Hypothalamus (tissue), 51 donors: ENCODE measurements around the gene SDHC.
"Not testable (repeated sequence)": the region's sequence is repeated elsewhere in the genome, so short reads cannot be mapped to it uniquely, and the experiment has no call there.

Experiments used
- DNase-seq, 51 donors: peaks; one replicate each; lab custom pipeline; 2025; lab: John Stamatoyannopoulos, UW

The SDHC gene

DNA sequence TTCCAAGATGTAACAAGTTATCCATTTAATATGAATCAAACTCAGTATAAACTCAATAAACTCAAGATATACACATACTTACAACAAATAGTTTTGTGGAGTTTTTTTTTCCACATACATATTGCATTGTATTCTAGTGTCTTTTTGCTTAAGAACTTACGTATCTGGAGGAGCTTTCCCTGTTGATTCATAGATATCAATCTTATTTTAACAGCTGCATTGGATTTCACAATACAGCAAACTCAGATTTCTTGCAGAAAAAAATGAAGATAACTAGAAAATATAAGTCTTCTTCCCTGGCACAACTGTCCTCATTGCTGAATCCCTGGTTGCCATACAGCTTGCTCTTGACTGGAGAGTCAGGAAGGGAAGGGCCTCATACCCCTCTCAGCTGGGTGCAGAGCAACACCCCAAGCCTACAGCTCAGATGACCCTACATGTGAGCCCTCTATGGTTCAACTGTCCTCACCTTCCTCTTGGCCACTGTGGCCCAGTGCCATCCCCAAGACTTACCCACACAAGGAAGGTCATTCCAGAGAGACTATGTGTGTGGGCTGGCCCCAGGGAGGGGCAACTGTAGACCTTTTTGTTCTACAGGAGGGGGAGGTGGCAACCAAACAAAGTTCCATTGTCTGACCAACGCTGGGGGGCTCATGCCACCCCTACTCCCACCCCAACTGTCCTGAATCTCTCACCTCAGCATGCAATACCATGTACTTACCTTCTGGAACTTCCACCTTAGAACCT is 6.1 kb upstream of the SDHC start:
- DNase-seq, result peak in 1 of 51 donors; percentile 2

DNA sequence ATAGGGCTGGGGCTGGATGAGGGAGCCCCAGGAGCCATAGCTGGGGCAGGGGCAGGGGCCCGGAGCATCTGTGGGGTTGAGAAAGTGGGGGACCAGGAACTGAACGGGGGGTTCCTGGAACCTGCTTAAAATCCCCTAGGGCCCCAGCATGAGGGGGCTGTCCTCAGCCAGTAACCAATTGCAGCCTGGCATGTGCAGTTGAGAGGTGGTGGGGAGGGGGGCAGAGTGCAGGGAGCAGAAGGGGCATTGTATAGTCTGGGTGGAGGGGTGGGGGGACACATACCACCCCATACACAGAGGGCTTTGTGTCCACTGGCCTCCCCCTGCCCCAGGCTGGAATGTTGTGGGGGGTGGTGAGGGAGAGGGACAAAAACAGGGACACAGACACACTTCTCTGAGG is 4.3 kb upstream of the SDHC start, which contains the start of gene MPZ:
Gene MPZ, minus strand, starts transcription at position 101 of the 400 bp plus-strand sequence. Its CDS starts 63 bp downstream, at position 38.
- DNase-seq, result no peak

DNA sequence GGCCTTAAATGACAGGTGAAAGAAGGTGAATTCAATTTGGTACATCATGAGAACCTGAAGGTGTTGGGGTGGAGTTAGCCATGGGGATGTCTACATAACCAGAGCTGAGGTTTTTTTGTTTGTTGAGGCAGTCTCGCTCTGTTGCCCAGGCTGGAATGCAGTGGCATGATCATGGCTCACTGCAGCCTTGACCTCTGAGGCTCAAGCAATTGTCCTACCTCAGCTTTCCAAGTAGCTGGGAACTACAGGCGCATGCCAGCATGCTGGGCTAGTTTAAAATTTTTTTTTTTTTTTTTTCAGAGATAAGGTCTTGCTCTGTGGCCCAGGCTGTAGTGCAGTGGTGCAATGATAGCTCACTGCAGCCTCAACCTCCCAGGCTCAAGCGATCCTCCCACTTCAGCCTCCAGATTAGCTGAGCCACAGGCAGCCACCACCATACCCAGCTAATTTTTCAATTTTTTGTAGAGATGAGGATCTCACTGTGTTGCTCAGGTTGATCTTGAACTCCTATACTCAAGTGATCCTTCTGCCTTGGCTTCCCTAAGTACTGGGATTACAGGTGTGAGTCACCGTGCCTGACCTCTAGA is 2.5 kb upstream of the SDHC start:
- DNase-seq, result no peak

DNA sequence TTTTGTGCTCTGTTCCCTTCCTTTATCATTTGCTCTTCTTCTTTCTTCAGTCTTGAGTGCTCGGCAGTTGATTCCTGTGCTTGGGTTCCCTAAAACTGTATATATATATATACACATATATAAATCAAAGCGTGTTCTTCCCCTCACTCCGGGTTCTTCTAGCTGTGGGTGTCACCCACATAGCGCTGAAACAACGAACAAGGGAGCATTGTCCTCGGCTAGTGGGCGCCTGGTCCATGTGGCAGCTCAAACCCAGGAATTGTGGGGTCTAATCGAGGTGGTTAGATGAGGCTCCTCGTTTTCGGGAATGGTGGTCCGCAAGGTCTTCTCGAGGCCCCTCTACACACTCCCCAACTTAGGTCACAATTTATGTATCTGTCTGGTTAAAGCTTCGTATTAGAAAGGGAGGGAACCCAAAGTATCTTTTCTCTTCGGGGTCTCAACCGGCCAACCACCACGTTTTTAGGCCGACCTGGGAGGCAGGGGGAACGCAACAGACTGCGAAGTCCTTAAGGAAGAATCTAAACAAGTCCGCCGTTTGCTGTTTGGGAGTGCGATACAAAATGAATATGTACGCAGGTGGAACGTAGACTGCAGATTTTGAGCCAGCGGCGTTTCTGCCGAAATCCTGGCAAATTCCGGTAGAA is 504 bp upstream of the SDHC start:
- peak in 23 of 51 donors; percentile 4 to 82 (median 35) for DNase-seq

DNA sequence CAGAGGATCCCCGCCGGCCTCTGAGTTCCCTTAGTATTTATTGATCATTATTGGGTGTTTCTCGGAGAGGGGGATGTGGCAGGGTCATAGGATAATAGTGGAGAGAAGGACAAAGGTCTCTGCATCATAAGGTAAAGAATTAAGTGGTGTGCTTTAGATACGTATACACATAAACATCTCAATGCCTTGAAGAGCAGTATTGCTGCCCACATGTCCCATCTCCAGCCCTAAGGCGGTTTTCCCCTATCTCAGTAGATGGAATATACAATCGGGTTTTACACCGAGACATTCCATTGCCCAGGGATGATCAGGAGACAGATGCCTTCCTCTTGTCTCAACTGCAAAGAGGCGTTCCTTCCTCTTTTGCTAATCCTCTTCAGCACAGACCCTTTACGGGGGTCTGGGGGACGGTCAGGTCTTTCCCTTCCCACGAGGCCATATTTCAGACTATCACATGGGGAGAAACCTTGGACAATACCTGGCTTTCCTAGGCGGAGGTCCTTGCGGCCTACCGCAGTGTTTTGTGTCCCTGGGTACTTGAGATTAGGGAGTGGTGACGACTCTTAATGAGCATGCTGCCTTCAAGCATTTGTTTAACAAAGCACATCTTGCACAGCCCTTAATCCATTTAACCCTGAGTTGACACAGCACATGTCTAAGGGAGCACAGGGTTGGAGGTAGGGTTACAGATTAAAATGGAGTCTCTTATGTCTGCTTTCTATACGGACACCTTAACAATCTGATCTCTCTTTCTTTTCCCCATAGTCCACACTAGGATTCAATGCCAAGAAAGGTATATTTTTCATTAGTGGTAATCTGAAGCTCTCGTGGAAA is 1.9 kb downstream of the SDHC start:
- not testable (repeated sequence) for DNase-seq

DNA sequence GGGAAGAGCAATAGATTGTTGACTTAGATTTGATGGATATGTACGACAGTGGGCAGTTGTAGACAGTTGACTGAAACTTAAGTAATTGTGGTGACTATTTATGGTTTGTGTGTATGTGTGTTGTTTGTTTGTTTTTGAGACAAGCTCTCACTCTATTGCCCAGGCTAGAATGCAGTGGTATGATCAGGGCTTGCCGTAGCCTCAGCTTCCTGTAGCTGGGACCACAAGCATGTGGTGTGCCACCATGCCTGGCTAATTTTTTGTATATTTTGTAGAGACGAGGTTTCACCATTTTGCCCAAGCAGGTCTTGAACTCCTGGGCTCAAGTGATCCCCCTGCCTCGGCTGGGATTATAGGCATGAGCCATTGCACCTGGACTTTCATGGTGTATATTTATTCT is 9.8 kb downstream of the SDHC start:
- no peak for DNase-seq

DNA sequence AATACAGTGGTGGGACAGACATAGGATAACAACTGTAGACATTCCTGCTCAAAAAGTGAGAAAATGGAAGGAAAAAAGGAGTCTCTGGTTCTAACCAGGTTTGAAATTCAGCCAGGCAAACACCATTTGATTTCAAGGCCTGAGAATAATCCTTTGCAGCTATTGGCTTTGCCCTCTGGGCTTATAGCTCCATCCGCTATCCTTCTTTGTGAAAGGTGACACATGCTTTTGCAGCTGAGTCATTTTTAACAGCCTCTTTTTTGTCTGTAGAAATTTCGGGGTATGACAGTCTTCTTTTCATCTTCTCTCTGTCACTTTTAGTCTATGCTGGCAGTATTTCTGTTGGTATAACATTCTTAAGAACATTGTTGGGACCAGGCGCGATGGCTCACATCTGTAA is 16.2 kb downstream of the SDHC start:
- DNase-seq, result no peak

DNA sequence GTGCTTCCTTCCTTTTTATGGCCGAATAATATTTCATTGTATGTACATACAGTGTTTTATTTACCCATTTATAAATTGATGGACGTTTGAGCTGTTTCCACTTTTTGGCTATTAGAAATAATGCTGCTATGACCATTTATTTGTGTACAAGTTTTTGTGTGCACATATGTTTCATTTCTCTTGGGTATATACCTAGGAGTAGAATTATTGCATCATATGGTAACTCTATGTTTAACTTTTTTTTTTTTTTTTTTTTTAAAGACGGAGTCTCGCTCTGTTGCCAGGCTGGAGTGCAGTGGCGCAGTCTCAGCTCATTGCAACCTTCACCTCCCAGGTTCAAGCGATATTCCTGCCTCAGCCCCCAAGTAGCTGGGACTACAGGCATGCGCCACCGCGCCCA is 19.0 kb downstream of the SDHC start:
- DNase-seq, result no peak

DNA sequence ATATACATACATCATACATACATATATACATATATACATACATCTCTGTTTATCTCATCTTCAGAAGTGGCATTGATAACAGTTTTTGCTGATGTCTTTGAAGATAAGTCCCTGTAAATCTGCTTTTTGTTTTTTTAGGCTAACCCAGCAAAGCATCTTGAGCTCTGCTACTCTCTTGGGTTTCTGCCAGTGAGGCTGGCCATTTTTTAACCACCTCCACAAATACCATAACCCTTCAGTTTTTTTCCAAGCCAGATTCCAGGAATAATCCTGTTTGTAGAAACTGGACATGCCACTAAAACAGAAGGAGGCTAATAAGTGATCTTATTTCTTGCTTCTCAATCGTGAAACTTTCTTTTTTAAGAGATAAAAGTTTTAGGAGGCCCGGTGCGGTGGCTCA is 21.6 kb downstream of the SDHC start:
- no peak for DNase-seq

DNA sequence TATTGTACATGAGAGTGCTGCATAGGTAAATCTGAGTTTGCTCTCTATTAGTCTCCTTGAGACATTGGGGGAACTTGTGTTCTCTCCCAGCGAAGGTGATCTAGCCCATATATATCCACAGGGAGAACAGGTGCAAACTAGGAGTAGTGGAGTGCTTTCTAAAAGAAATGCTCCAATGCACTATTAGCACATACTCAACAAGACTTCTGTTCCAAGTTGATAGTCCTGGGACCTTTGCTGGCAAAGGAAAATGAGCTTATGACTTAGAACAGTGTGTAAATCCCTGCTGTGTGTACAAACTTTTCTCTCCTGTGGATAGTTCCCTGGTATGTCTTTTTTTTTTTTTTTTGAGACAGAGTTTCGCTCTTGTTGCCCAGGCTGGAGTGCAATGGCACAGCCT is 28.0 kb downstream of the SDHC start:
- no peak for DNase-seq

DNA sequence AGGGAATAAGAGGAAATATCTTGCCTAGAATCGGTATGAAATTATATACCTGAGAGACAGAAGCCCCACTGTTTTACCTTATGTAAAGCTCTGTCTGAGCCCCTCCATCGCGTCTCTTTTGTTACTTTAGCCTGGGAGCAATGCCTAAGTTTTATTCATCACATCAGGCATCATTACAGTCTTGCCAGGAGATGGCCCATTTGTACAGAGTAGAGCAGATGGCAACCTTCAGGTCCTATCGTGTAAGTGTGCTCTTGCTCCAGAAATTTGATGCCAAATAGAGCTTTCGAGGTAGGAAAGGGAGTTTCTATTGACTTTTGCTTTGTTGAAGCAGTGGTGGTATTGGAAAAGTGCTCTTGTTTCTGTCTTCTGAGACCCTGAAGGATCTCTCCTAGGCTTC is 28.6 kb downstream of the SDHC start:
- no peak for DNase-seq

DNA sequence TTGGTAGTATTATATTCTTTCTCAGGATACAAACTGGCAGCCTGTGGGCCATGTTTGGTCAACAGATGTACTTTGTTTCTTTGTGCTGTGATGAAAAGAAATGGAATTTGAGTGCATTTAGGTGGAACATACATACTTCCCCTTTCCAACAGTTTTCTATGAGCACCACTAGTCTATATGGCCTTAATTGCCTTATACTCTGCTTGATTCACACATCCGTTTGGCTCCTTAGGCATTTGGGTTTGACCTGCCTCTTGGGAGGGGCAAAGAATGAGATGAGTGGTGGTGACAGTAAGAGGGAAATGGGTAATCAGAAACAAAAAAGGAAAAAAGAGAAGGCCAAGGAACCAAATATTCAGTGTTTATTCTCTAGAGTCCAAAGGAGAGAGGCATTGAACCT is 36.5 kb downstream of the SDHC start:
- no peak for DNase-seq

DNA sequence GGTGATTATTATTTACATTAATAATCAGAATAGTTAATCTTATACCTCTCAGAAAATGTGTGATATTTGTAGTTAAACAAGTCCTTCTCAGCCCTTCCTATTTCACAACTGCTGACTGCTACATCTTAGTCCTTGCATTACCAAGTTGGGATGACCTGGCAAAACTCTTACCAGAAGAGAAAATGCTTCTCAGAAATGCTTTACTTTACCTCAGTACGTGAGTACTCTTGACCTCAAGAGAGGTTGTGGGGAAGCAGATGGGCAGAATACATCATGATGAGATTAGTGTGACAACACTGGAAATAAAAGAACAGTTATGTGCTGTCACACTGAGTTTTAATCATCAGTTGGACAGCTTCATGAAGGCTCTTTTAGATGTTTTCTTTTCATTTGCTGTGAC is 37.3 kb downstream of the SDHC start:
- DNase-seq, result no peak

DNA sequence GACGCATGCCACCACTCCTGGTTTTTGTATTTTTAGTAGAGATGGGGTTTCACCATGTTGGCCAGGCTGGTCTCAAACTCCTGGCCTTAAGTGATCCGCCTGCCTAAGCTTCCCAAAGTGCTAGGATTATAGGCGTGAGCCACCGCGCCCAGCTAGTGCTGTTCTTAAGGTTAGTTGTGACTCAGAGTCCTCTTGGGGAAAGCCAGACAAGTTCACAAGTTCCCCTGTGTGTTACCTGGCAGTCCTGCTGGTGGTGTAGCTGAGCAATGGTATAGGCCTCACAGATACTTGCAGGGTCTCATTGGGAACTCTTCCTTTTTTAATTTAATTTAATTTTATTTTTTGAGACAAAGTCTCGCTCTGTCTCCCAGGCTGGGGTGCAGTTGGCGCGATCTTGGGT is 42.9 kb downstream of the SDHC start:
- DNase-seq, result no peak

DNA sequence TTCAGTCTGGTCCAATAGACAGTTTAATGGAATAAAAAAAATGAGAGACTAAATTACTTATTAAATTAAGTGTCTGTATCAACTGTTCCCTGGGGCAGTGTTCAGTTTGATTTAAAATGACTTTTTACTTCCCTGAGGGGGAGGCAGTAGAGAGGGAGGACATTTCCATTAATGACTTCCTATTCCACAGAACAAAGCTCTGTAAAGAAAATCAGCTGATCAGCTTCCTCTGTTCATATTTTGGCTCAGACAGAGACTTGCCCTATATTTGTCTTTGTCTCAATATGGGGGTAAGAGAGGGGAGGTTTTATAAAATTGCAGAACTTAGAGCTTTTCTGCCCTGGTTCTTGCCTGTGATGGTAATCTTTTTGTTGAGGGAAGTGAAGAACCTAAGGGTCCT is 45.1 kb downstream of the SDHC start:
- peak in 1 of 51 donors; percentile 10 for DNase-seq

DNA sequence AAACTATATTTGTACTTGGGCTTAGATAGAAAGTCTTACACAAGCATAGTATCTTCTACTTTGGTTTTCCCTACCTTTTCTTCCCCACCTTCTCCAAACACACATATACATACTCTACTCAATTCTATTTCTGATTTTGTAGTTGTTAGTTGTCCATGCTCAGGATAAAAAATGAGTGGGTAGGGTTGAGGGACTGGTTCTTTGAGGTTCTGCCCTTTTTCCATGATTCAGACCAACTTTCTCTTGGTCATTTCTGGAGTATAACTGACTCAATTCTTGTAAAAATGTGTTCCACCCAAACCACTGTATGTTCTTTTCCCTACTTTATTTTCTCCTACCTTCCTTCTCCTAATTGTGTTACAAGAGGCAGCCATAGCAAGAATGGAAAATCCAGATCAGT is 50.2 kb downstream of the SDHC start:
- no peak for DNase-seq

DNA sequence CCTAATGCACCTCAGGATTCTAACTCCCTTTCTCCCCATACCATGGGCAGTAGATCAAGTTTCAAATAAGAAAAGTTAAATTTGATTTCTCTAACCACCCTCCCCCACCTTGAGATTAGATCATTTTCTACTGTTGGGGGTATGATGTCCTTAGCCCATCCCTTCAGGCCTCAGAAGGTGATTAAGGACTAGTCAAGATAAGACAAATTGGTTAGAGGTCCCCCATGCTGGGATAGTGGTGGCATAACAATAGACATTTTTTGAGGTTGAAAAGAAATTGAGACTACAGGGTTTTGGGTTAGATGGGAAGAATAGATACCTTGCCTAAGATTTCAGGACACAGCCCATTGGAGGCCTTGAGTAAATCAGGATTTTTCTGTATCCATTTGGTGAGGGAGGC is 51.0 kb downstream of the SDHC start:
- no peak for DNase-seq

DNA sequence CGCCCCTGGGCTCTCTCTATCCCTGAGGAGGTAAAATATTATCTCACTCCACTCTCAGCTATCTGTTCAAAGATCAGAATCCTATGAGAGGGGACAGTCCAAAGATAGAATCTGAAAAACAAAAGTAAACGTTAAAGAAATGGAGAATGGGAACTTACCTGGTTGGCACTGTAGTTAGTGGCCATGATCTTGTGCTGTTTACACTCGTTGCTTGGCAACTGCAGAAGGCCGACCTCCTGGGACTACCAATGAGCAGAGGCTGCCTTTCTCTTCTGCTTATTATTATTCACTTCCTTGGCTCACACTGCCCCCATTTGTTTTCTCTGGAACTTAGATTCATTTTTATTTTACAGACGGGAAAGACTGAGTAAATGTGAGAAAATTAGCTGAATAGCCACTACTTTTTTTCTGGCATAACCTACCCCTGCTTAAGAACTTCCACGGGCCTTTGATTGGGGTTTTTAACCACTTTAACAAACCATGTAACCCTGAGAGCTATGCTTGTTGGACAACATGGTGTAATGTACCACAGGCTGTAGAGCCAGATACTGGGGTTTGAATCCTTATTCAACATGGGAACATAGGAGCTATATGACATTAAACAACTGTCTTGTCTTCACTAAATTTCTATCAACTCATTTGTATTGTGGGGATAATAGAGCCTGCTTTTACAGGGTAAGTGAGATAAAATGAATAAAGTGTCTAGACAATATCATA is 53.7 kb downstream of the SDHC start, which contains the start of gene CFAP126:
Gene CFAP126, minus strand, starts transcription at position 193 of the 717 bp plus-strand sequence. Its CDS starts 8 bp downstream, at position 185.
- DNase-seq, result peak in 33 of 51 donors; percentile 3 to 81 (median 53)

DNA sequence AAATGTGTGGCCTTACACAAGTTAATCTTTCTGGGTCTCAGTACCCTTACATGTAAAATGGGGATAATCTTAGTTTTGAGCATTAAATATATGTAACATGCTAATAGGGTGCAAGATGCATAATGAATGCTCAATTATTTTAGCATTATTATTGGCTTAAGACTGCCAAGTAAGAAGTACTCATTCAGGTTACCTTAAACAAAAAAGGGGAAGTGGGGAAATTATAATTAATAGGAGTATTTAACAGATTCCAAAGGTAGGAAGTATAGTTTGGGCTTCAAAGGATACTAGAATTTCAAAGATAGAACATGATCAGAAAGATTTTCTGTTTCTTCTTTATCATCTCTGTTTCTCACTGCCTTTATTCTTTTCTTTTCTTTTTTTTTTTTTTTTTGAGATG is 59.3 kb downstream of the SDHC start:
- DNase-seq, result no peak

DNA sequence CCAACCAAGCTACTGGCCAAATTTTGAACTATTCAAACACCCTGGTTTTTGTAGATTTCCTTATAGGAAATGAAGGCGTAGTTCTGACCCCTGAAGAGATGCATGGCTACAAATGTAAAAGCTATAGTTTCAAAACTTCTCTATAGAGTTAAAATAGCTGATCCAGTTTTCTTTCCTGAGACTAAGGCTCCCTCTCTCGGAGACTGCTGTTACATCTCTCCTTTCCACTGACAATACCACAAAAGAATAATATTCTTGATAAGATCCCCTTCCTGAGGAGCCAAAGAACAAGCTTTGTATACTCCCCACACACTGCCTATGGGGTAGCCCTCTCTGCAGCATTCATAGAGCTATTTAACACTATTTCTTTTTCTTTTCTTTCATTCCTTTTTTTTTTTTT is 60.2 kb downstream of the SDHC start:
- DNase-seq, result no peak
